Measurements from ENCODE around the gene SLC9A9.
A peak's percentile ranks its signal among the peaks of the same experiment; 100 is the strongest.

The SLC9A9 gene

GRCh38 chr3:143339451-143339850 is 508.8 kb downstream of the SLC9A9 start:
- no peak for DNase-seq

GRCh38 chr3:143337387-143337786 is 510.9 kb downstream of the SLC9A9 start:
- DNase-seq, result no peak

GRCh38 chr3:143334231-143334630 is 514.0 kb downstream of the SLC9A9 start:
- no peak for DNase-seq

- no peak for DNase-seq
These were observed 514.9 kb downstream of the SLC9A9 start for GRCh38 chr3:143333367-143333766.

- DNase-seq, result no peak
These were observed 516.2 kb downstream of the SLC9A9 start for GRCh38 chr3:143332026-143332425.

- DNase-seq, result no peak
These were observed 516.9 kb downstream of the SLC9A9 start for GRCh38 chr3:143331350-143331749.

GRCh38 chr3:143330296-143330868 is 517.9 kb downstream of the SLC9A9 start:
- no peak for DNase-seq

- DNase-seq, result no peak
These were observed 518.6 kb downstream of the SLC9A9 start for GRCh38 chr3:143329567-143330211.

GRCh38 chr3:143328451-143328850 is 519.8 kb downstream of the SLC9A9 start:
- no peak for DNase-seq

- no peak for DNase-seq
These were observed 521.1 kb downstream of the SLC9A9 start for GRCh38 chr3:143326983-143327778.

GRCh38 chr3:143321058-143321769 is 527.1 kb downstream of the SLC9A9 start:
- DNase-seq, result no peak

- no peak for DNase-seq
These were observed 532.5 kb downstream of the SLC9A9 start for GRCh38 chr3:143315766-143316165.

GRCh38 chr3:143314251-143315093 is 533.8 kb downstream of the SLC9A9 start:
- no peak for DNase-seq

- DNase-seq, result no peak
These were observed 534.4 kb downstream of the SLC9A9 start for GRCh38 chr3:143313893-143314188.

- no peak for DNase-seq
These were observed 535.0 kb downstream of the SLC9A9 start for GRCh38 chr3:143313025-143313892.

- DNase-seq, result no peak
These were observed 537.2 kb downstream of the SLC9A9 start for GRCh38 chr3:143311096-143311495.

- DNase-seq, result no peak
These were observed 538.6 kb downstream of the SLC9A9 start for GRCh38 chr3:143309705-143310104.

GRCh38 chr3:143307613-143308183 is 540.6 kb downstream of the SLC9A9 start:
- peak; percentile 11 for DNase-seq

- no peak for DNase-seq
These were observed 541.9 kb downstream of the SLC9A9 start for GRCh38 chr3:143306407-143306806.

GRCh38 chr3:143302638-143303171 is 545.6 kb downstream of the SLC9A9 start:
- DNase-seq, result no peak

Measured in activated CD4-positive, alpha-beta T cell treated with anti-CD3 and anti-CD28 coated beads, Interleukin-2, amount 50 U/mL, for 16 hours (primary cell).